NOMO-1 (cell line): ENCODE data around the gene WLS.
"Not testable (repeated sequence)": the region's sequence is repeated elsewhere in the genome, so short reads cannot be mapped to it uniquely, and the experiment has no call there.

Experiments
- DNase-seq, 2 experiments: peaks; one replicate each; lab custom pipeline; 2025; ENCODE audit not compliant: unreplicated experiment in 2 of 2; lab: John Stamatoyannopoulos, UW

Gene WLS

GRCh38 chr1:68171795-68172194, 60.5 kb downstream of the WLS start:
- DNase-seq = not testable (repeated sequence)

- no peak for DNase-seq
These were observed 63.7 kb downstream of the WLS start for GRCh38 chr1:68168545-68169171.

- no peak for DNase-seq
These were observed 65.1 kb downstream of the WLS start for GRCh38 chr1:68167211-68167610.

GRCh38 chr1:68166348-68166747, 66.0 kb downstream of the WLS start:
- no peak for DNase-seq

GRCh38 chr1:68165665-68166064, 66.7 kb downstream of the WLS start:
- no peak for DNase-seq

- DNase-seq = no peak
These were observed 67.4 kb downstream of the WLS start for GRCh38 chr1:68164918-68165317.

- no peak for DNase-seq
These were observed 69.1 kb downstream of the WLS start for GRCh38 chr1:68163220-68163619.

- DNase-seq = no peak
These were observed 69.6 kb downstream of the WLS start for GRCh38 chr1:68162761-68163160.

GRCh38 chr1:68161672-68162071, 70.7 kb downstream of the WLS start:
- DNase-seq = not testable (repeated sequence)

- DNase-seq = not testable (repeated sequence)
These were observed 71.4 kb downstream of the WLS start for GRCh38 chr1:68160935-68161334.

GRCh38 chr1:68160021-68160420, 72.3 kb downstream of the WLS start:
- DNase-seq = no peak

GRCh38 chr1:68158837-68159236, 73.5 kb downstream of the WLS start:
- no peak for DNase-seq

GRCh38 chr1:68157416-68157815, 74.9 kb downstream of the WLS start:
- no peak for DNase-seq

- DNase-seq = no peak
These were observed 80.6 kb downstream of the WLS start for GRCh38 chr1:68151690-68152089.

- DNase-seq = no peak
These were observed 82.4 kb downstream of the WLS start for GRCh38 chr1:68149907-68150306.

GRCh38 chr1:68149110-68149798, 83.1 kb downstream of the WLS start:
- no peak for DNase-seq

- DNase-seq = no peak
These were observed 83.7 kb downstream of the WLS start for GRCh38 chr1:68148631-68149030.

- DNase-seq = no peak
These were observed 84.7 kb downstream of the WLS start for GRCh38 chr1:68147534-68148171.

- no peak for DNase-seq
These were observed 86.8 kb downstream of the WLS start for GRCh38 chr1:68145418-68146126.

- DNase-seq = no peak
These were observed 87.5 kb downstream of the WLS start for GRCh38 chr1:68144856-68145255.

GRCh38 chr1:68143633-68144032, 88.7 kb downstream of the WLS start:
- no peak for DNase-seq
